Spleen (tissue), 7 donors: Measurements from ENCODE around the gene BNC2.

Experiments used
- POLR2A ChIP-seq, 3 donors: fragments of 450-650 bp; IDR thresholded peaks; one replicate each; pipeline ENCODE4 v1.5.1; 2017; ENCODE audit warnings: antibody characterized with exemption in 3 of 3, mild to moderate bottlenecking in 1 of 3
- POLR2AphosphoS5 ChIP-seq, 3 donors: sonication (generic); formaldehyde crosslinking; IDR thresholded peaks; one replicate each; pipeline ENCODE4 v1.5.1; 2017; ENCODE audit warnings: antibody characterized with exemption in 3 of 3
- TF ChIP-seq, protein P1 (sequence below), 11 experiments: fragments of 200-600 bp in 7 of 11; fragments of 450-650 bp in 4 of 11; sonication (generic) in 4 of 11; IDR thresholded peaks in 8 of 11; conservative IDR thresholded peaks in 3 of 11; 1 replicate in 7 of 11; 2 replicates in 4 of 11; pipeline versions ENCODE4 v1.4.0 to v1.8.0; 2016 to 2021; ENCODE audit warnings: antibody characterized with exemption in 11 of 11, inconsistent platforms in 4 of 11, mild to moderate bottlenecking in 1 of 11
- donor health status: DM: no; HTN: no; CAD: no; lungs with moderate emphysema.
- donor health status: DM: no; HTN: no; CAD: no.
- donor health status: DM: no; HTN: no; CAD: no.

DNA sequence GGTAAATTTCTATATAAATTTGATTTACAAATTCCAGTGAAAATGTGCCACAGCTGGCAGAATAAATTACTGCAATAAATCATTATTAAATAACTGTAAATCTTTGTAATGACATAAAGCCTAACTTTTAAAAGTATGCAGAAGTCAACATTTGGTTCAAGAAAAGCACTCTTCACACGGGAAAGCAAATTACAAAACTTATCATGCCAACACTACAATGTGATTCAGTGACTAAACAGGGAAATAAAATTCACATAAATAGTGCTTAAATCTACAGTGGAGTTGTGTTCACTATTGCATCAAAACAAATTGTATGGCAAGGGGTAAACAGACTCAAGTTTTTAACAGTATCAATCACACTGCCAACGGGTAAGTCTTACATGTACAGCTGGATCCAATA is 117.2 kb downstream of the BNC2 start:
- TF ChIP-seq POLR2A (IDR thresholded peaks at IDR 0.05) (no peak), POLR2AphosphoS5 (IDR thresholded peaks at IDR 0.05) (no peak)
- TF ChIP-seq, protein P1, sequence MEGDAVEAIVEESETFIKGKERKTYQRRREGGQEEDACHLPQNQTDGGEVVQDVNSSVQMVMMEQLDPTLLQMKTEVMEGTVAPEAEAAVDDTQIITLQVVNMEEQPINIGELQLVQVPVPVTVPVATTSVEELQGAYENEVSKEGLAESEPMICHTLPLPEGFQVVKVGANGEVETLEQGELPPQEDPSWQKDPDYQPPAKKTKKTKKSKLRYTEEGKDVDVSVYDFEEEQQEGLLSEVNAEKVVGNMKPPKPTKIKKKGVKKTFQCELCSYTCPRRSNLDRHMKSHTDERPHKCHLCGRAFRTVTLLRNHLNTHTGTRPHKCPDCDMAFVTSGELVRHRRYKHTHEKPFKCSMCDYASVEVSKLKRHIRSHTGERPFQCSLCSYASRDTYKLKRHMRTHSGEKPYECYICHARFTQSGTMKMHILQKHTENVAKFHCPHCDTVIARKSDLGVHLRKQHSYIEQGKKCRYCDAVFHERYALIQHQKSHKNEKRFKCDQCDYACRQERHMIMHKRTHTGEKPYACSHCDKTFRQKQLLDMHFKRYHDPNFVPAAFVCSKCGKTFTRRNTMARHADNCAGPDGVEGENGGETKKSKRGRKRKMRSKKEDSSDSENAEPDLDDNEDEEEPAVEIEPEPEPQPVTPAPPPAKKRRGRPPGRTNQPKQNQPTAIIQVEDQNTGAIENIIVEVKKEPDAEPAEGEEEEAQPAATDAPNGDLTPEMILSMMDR (IDR thresholded peaks at IDR 0.05 in 8 of 11, conservative IDR thresholded peaks at IDR 0.05 in 3 of 11), result no peak
